NB4 (cell line): ENCODE data around the gene DOCK3.

ENCODE experiments used
- MAX ChIP-seq: IDR thresholded peaks from 2 replicates; pipeline ENCODE4 v1.6.1; 2011; ENCODE audit warnings: low read depth, low read length
- MYC ChIP-seq: IDR thresholded peaks from 2 replicates; pipeline ENCODE4 v1.6.1; 2011; ENCODE audit warnings: low read depth, low read length
- POLR2A ChIP-seq: IDR thresholded peaks from 2 replicates; pipeline ENCODE4 v1.6.1; 2011; ENCODE audit warnings: mild to moderate bottlenecking; ENCODE audit not compliant: insufficient read length; ENCODE audit errors: extremely low read depth
- TF ChIP-seq, protein P1 (sequence below): IDR thresholded peaks from one replicate; pipeline ENCODE4 v1.5.1; 2012; ENCODE audit warnings: low read depth, low read length

DNA sequence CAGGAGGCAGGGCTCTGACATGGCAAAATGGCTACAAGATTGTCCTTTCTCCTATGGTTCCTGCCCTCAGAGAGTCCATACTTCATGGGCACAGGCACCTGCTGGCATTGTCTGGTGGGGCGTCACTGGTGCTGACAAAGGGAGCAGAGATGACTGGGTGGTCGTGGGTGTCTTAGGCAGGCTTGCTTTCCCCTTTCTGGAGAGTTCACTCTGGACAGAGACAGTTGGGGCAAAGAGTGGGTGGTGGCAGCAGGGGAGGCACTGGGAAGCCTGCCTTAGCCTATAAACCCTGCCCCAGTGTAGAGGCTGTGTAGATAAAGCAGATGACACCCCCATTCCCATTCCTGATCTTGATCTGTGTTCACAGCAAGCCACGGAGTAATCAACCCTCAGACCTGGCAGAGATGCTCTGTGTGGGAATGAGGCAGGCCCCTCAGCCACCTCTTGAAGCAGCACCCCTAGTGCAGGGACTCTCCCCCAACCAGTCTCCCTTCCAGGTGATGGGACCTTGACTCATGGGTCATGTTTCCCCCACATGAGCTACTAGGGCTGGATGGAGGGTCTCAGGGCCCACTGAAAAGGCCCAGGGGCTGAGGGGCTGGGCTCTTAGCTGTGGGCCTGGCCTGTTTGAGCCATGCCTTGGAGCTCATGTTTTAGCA lies 20.7 kb upstream of the DOCK3 start:
- TF ChIP-seq, protein P1, sequence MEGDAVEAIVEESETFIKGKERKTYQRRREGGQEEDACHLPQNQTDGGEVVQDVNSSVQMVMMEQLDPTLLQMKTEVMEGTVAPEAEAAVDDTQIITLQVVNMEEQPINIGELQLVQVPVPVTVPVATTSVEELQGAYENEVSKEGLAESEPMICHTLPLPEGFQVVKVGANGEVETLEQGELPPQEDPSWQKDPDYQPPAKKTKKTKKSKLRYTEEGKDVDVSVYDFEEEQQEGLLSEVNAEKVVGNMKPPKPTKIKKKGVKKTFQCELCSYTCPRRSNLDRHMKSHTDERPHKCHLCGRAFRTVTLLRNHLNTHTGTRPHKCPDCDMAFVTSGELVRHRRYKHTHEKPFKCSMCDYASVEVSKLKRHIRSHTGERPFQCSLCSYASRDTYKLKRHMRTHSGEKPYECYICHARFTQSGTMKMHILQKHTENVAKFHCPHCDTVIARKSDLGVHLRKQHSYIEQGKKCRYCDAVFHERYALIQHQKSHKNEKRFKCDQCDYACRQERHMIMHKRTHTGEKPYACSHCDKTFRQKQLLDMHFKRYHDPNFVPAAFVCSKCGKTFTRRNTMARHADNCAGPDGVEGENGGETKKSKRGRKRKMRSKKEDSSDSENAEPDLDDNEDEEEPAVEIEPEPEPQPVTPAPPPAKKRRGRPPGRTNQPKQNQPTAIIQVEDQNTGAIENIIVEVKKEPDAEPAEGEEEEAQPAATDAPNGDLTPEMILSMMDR: no peak
- TF ChIP-seq POLR2A (no peak), MYC (no peak), MAX (no peak)
